Activated CD8-positive, alpha-beta memory T cell treated with anti-CD3 and anti-CD28 coated beads for 48 hours (primary cell): ENCODE data around the gene EPS8L1.

Source experiments
- DNase-seq, 3 experiments: peaks; one replicate each; pipeline ENCODE4 v3.0.0-alpha.2; 2020; ENCODE audit warnings: low read depth in 2 of 3, low spot score in 2 of 3

Gene EPS8L1

GRCh38 chr19:55079400-55080038 lies 3.9 kb downstream of the EPS8L1 start:
- DNase-seq, result no peak

GRCh38 chr19:55080121-55080967 lies 4.7 kb downstream of the EPS8L1 start:
- DNase-seq, result peak in 1 of 3 experiments; percentile 50

- DNase-seq, result peak; percentile 73 to 89 (median 84)
Measured at GRCh38 chr19:55080968-55081769, 5.5 kb downstream of the EPS8L1 start.

GRCh38 chr19:55081770-55082019 lies 6.0 kb downstream of the EPS8L1 start:
- no peak for DNase-seq

- DNase-seq, result no peak
Measured at GRCh38 chr19:55082020-55082851, 6.6 kb downstream of the EPS8L1 start.

- DNase-seq, result no peak
Measured at GRCh38 chr19:55083004-55083850, 7.6 kb downstream of the EPS8L1 start.

GRCh38 chr19:55084416-55084815 lies 8.7 kb downstream of the EPS8L1 start:
- no peak for DNase-seq

GRCh38 chr19:55085923-55086715 lies 10.4 kb downstream of the EPS8L1 start:
- no peak for DNase-seq

- no peak for DNase-seq
Measured at GRCh38 chr19:55086730-55087541, 11.3 kb downstream of the EPS8L1 start.

- no peak for DNase-seq
Measured at GRCh38 chr19:55087542-55087901, 11.9 kb downstream of the EPS8L1 start.

GRCh38 chr19:55088021-55088451 lies 12.4 kb downstream of the EPS8L1 start:
- DNase-seq, result no peak

GRCh38 chr19:55088543-55089341 lies 13.1 kb downstream of the EPS8L1 start:
- peak; percentile 58 to 81 (median 80) for DNase-seq

GRCh38 chr19:55089342-55089944 lies 13.8 kb downstream of the EPS8L1 start:
- DNase-seq, result no peak

- DNase-seq, result no peak
Measured at GRCh38 chr19:55090564-55090963, 14.9 kb downstream of the EPS8L1 start.

GRCh38 chr19:55091126-55091910 lies 15.6 kb downstream of the EPS8L1 start:
- DNase-seq, result no peak

GRCh38 chr19:55091955-55092354 lies 16.3 kb downstream of the EPS8L1 start:
- no peak for DNase-seq
